ENCODE data around the gene ADGRG7.

The ADGRG7 gene, protein sequence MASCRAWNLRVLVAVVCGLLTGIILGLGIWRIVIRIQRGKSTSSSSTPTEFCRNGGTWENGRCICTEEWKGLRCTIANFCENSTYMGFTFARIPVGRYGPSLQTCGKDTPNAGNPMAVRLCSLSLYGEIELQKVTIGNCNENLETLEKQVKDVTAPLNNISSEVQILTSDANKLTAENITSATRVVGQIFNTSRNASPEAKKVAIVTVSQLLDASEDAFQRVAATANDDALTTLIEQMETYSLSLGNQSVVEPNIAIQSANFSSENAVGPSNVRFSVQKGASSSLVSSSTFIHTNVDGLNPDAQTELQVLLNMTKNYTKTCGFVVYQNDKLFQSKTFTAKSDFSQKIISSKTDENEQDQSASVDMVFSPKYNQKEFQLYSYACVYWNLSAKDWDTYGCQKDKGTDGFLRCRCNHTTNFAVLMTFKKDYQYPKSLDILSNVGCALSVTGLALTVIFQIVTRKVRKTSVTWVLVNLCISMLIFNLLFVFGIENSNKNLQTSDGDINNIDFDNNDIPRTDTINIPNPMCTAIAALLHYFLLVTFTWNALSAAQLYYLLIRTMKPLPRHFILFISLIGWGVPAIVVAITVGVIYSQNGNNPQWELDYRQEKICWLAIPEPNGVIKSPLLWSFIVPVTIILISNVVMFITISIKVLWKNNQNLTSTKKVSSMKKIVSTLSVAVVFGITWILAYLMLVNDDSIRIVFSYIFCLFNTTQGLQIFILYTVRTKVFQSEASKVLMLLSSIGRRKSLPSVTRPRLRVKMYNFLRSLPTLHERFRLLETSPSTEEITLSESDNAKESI
- total RNA-seq = 0 reads per million in 3 donors

DNA sequence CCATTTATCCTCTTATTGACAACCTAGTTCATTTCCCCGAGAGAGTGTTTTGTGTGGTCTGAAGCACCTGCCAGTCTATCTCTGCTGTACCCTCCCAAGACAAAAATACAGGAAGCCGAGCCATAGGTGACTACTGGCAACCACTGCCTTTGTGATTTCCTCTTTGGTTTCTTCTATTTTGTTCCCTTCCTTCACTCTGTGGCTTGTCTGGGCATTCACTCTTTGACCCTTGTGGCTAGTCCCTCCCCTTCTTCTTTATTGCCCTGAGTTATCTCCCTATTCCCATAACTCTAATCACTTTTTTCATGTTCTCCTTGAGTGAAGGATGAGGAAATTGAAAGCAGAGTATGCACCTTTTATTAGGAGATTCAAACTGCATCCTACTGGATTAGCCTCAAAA lies at the start of gene ADGRG7:
ADGRG7 (plus strand) TSS at position 297 of the 400 bp plus-strand sequence. CDS start 256 bp downstream, outside the sequence.
- no peak for DNase-seq
- Histone ChIP-seq H3K27ac (ENCODE audit: insufficient read depth, low read length, poor library complexity, severe bottlenecking) (no peak within 1 kb of the TSS), H3K4me3 (ENCODE audit: insufficient read depth, low read depth, low read length, poor library complexity, severe bottlenecking) (no peak within 1 kb of the TSS), H3K9me3 (ENCODE audit: control insufficient read depth, low read length) (no peaks in the 10 kb centered on the region), H3K36me3 (ENCODE audit: control insufficient read depth, insufficient read depth, low read length) (no peaks in the 10 kb centered on the region), H3K4me1 (ENCODE audit: control insufficient read depth, insufficient read depth, low read length, poor library complexity, severe bottlenecking) (no peaks in the 10 kb centered on the region), H3K27me3 (replicated peaks; ENCODE audit: control insufficient read depth, insufficient read depth, low read length, poor library complexity, severe bottlenecking) (no peaks in the 10 kb centered on the region)

DNA sequence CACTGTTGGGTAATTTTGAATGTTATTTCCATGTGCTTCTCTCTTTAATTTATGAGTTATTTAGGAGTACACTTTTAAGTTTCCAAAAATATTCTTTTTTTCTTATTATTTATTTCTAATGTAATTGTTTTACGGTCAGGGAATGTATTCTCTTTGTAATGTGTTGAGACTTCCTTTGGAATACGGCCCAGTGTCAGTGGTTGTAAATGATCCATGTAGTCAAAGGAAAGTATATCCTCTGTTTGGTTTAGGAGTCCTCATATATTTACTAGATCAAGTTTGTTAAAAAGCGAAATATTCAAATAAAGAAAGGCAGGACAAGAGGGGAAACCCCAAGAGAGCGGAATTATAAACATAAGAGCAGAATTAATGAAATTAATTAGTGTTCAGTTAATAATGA lies 49.0 kb upstream of the ADGRG7 start:
- Histone ChIP-seq H3K9me3 (ENCODE audit: control insufficient read depth, low read length) (no peaks in the 10 kb centered on the region), H3K4me1 (ENCODE audit: control insufficient read depth, insufficient read depth, low read length, poor library complexity, severe bottlenecking) (no peaks in the 10 kb centered on the region), H3K36me3 (ENCODE audit: control insufficient read depth, insufficient read depth, low read length) (no peaks in the 10 kb centered on the region), H3K27ac (ENCODE audit: insufficient read depth, low read length, poor library complexity, severe bottlenecking) (no peak overlapping the region), H3K27me3 (replicated peaks; ENCODE audit: control insufficient read depth, insufficient read depth, low read length, poor library complexity, severe bottlenecking) (no peaks in the 10 kb centered on the region), H3K4me3 (ENCODE audit: insufficient read depth, low read depth, low read length, poor library complexity, severe bottlenecking) (no peak overlapping the region)
- no peak for DNase-seq

DNA sequence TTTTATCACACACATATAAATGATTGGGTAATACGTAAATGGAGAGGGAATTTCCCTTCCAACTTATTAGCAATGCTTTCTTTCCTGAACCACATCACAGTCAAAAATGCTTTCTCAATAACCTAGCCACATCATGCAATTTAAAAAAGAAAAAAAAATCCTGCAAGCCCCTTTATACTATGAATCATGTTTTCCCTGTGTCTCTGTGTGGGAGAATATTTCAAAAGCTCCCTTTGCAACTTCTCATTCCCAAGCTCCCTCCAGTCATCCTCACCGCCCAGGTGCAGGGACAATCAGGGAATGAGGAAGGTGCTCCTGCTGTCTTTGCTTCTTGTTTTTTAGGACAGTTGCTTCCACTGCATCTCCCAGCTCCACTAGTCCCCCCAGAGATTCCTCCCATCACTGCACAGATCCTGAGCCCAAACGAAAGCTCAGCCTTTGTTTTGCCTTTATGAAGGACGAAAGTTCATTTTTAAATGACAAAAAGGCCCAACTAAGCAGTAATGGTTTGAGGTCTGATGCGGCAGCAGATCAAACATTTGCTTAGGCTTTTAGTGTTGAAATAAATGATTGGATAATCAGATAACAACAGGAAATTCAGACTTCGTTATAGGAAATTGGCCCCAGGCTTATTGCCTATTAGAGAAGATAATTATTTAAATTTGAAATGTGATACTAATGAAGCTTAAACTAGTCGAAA lies 47.8 kb upstream of the ADGRG7 start:
- H3K9me3 ChIP-seq (ENCODE audit: control insufficient read depth, low read length) = no peaks in the 10 kb centered on the region
- H3K4me3 ChIP-seq (ENCODE audit: insufficient read depth, low read depth, low read length, poor library complexity, severe bottlenecking) = no peak overlapping the region
- H3K36me3 ChIP-seq (ENCODE audit: control insufficient read depth, insufficient read depth, low read length) = no peaks in the 10 kb centered on the region

DNA sequence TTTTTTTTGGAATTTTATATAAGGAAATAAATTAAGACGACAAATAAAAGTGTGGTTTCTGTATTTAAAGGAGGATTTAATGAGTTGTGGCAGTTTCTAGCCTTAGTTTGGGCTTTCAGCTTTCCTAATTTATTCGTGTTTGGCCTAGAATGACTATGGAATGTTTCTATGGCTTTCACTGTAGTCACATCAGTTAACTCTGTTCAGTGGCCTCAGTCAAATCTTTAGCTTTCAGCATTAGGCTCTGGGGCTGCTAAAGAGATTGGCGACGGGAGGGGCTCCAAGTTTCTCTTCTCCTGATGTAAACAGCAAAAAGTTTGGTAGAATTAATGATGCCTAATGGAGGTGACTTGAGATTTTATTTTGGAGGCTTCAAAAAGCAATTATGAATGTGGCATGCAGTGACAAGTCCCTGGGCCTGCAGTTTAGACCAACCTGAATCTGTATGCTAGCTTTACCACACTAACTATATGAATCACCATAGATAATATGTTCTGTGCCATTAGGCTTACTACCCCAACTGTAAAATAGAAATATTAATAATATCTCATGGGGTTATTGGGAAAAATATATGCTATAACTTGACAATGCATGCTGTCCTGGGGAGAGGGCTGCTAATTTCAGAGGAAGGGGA lies 47.1 kb upstream of the ADGRG7 start:
- Histone ChIP-seq H3K27ac (ENCODE audit: insufficient read depth, low read length, poor library complexity, severe bottlenecking) (no peak overlapping the region), H3K4me1 (ENCODE audit: control insufficient read depth, insufficient read depth, low read length, poor library complexity, severe bottlenecking) (no peaks in the 10 kb centered on the region), H3K9me3 (ENCODE audit: control insufficient read depth, low read length) (no peaks in the 10 kb centered on the region), H3K27me3 (replicated peaks; ENCODE audit: control insufficient read depth, insufficient read depth, low read length, poor library complexity, severe bottlenecking) (no peaks in the 10 kb centered on the region), H3K36me3 (ENCODE audit: control insufficient read depth, insufficient read depth, low read length) (no peaks in the 10 kb centered on the region), H3K4me3 (ENCODE audit: insufficient read depth, low read depth, low read length, poor library complexity, severe bottlenecking) (no peak overlapping the region)
- DNase-seq = no peak

More for the DNA sequence above, 47.8 kb upstream of the ADGRG7 start:
- DNase-seq = no peak
- Histone ChIP-seq H3K27me3 (replicated peaks; ENCODE audit: control insufficient read depth, insufficient read depth, low read length, poor library complexity, severe bottlenecking) (no peaks in the 10 kb centered on the region), H3K4me1 (ENCODE audit: control insufficient read depth, insufficient read depth, low read length, poor library complexity, severe bottlenecking) (no peaks in the 10 kb centered on the region), H3K27ac (ENCODE audit: insufficient read depth, low read length, poor library complexity, severe bottlenecking) (no peak overlapping the region)

DNA sequence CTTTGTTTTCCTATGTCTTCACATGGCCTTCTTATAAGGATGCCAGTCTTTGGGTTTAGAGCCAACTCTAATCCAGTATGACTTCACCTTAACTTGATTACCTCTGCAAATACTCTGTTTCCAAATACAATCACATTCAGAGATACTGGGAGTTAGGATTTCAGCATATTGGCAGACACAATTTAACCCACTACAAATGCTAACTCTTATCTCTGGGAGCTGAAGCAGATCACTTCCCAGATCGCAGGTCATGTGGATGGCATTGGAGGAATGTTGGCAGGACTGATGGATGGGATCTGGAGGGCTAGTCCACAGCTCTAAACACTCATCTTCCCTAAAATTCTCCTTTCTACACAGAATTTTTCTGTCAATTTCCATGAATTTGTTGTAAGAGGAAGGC lies 46.2 kb upstream of the ADGRG7 start:
- DNase-seq = no peak
- Histone ChIP-seq H3K4me3 (ENCODE audit: insufficient read depth, low read depth, low read length, poor library complexity, severe bottlenecking) (no peak overlapping the region), H3K36me3 (ENCODE audit: control insufficient read depth, insufficient read depth, low read length) (no peaks in the 10 kb centered on the region), H3K9me3 (ENCODE audit: control insufficient read depth, low read length) (no peaks in the 10 kb centered on the region), H3K27me3 (replicated peaks; ENCODE audit: control insufficient read depth, insufficient read depth, low read length, poor library complexity, severe bottlenecking) (no peaks in the 10 kb centered on the region), H3K4me1 (ENCODE audit: control insufficient read depth, insufficient read depth, low read length, poor library complexity, severe bottlenecking) (no peaks in the 10 kb centered on the region), H3K27ac (ENCODE audit: insufficient read depth, low read length, poor library complexity, severe bottlenecking) (no peak overlapping the region)

DNA sequence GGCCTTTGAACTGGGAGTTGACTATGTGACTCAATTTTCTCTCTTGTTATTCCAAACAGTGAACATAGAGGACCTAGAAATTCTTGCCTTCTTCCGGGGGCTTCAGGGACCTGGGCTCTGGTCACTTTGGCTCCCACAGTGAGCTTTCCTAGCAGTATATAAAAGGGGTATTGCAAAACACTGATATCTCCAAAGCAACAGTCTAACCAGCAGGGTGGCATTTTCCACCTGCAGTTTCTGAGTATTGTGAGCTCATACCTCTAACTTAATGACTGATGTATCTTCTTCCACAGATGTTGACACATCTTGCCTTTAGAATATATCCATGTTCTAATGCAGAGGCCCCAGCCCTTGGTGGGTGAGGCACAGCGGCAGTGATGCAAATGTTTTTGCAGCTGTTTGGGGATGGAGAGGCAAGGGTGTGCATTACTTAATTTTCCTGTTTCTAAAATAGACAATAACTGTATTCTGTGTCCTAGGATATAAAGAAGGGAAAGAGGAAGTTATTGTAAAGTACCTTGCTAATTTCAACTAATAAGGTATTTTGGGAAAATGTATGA lies 45.7 kb upstream of the ADGRG7 start:
- Histone ChIP-seq H3K4me3 (ENCODE audit: insufficient read depth, low read depth, low read length, poor library complexity, severe bottlenecking) (no peak overlapping the region), H3K36me3 (ENCODE audit: control insufficient read depth, insufficient read depth, low read length) (no peaks in the 10 kb centered on the region), H3K27me3 (replicated peaks; ENCODE audit: control insufficient read depth, insufficient read depth, low read length, poor library complexity, severe bottlenecking) (no peaks in the 10 kb centered on the region), H3K27ac (ENCODE audit: insufficient read depth, low read length, poor library complexity, severe bottlenecking) (no peak overlapping the region), H3K4me1 (ENCODE audit: control insufficient read depth, insufficient read depth, low read length, poor library complexity, severe bottlenecking) (no peaks in the 10 kb centered on the region), H3K9me3 (ENCODE audit: control insufficient read depth, low read length) (no peaks in the 10 kb centered on the region)
- no peak for DNase-seq

DNA sequence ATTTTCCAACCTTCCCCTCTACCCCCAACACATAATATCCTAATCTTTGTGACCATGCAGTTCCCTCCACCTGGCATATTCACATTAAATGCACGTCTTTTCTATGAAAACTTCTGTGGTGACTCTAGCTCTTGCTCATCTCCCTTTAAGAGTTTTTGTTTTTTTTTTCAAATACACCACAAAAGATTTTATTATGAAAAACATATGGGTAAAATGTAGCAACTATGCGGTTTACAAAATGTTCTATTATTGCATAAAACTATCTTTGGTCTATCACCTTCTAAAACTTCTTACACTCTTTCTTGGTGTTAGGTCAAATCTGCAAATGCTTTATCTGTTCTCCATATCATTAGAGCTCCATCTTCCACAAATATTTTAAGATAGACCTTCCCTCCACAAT lies 38.6 kb upstream of the ADGRG7 start:
- H3K27ac ChIP-seq (ENCODE audit: insufficient read depth, low read length, poor library complexity, severe bottlenecking) = no peak overlapping the region
- H3K27me3 ChIP-seq (replicated peaks; ENCODE audit: control insufficient read depth, insufficient read depth, low read length, poor library complexity, severe bottlenecking) = no peaks in the 10 kb centered on the region
- no peaks in the 10 kb centered on the region for H3K9me3 ChIP-seq (ENCODE audit: control insufficient read depth, low read length)
- no peak overlapping the region for H3K4me3 ChIP-seq (ENCODE audit: insufficient read depth, low read depth, low read length, poor library complexity, severe bottlenecking)
- H3K36me3 ChIP-seq (ENCODE audit: control insufficient read depth, insufficient read depth, low read length) = no peaks in the 10 kb centered on the region
- no peak for DNase-seq
- no peaks in the 10 kb centered on the region for H3K4me1 ChIP-seq (ENCODE audit: control insufficient read depth, insufficient read depth, low read length, poor library complexity, severe bottlenecking)

DNA sequence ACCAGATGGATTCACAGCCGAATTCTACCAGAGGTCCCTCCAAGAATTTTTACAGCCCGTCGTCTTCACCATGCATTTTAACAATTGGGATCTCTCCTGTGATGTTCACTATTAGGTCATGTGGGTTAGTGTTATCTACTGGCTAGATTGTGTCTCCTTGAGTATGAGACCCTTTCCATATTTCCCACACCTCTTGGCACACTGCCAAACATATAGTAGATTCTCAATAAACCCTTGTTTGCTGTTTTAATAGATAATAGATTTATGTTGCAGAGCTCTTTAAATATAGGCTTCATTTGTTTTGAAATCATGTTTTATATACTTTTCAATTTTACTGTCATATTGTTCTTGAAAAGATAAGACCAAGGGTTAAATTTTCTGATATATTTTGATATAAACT lies 34.9 kb upstream of the ADGRG7 start:
- Histone ChIP-seq H3K27ac (ENCODE audit: insufficient read depth, low read length, poor library complexity, severe bottlenecking) (no peak overlapping the region), H3K9me3 (ENCODE audit: control insufficient read depth, low read length) (no peaks in the 10 kb centered on the region), H3K27me3 (replicated peaks; ENCODE audit: control insufficient read depth, insufficient read depth, low read length, poor library complexity, severe bottlenecking) (no peaks in the 10 kb centered on the region), H3K36me3 (ENCODE audit: control insufficient read depth, insufficient read depth, low read length) (no peaks in the 10 kb centered on the region), H3K4me3 (ENCODE audit: insufficient read depth, low read depth, low read length, poor library complexity, severe bottlenecking) (no peak overlapping the region), H3K4me1 (ENCODE audit: control insufficient read depth, insufficient read depth, low read length, poor library complexity, severe bottlenecking) (no peaks in the 10 kb centered on the region)
- DNase-seq = no peak

DNA sequence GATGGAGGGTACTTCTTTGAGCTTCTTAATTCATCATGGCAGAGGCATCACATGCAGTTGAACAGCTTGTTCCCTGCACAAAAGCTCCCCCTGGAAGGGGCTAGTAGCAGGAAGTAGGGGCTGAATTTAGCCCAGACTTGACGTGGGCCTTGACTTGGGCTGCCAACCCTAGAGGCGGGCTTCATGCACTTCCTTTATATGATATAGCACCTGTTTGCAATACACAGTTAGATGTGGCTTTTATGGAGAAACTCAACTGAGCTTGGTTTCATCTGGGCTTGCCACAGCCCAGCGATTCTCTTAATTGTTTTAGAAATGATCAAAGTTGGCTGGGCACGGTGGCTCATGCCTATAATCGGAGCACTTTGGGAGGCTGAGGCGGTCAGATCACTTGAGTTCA lies 33.7 kb upstream of the ADGRG7 start:
- Histone ChIP-seq H3K27me3 (replicated peaks; ENCODE audit: control insufficient read depth, insufficient read depth, low read length, poor library complexity, severe bottlenecking) (no peaks in the 10 kb centered on the region), H3K9me3 (ENCODE audit: control insufficient read depth, low read length) (no peaks in the 10 kb centered on the region), H3K4me1 (ENCODE audit: control insufficient read depth, insufficient read depth, low read length, poor library complexity, severe bottlenecking) (no peaks in the 10 kb centered on the region), H3K36me3 (ENCODE audit: control insufficient read depth, insufficient read depth, low read length) (no peaks in the 10 kb centered on the region), H3K27ac (ENCODE audit: insufficient read depth, low read length, poor library complexity, severe bottlenecking) (no peak overlapping the region), H3K4me3 (ENCODE audit: insufficient read depth, low read depth, low read length, poor library complexity, severe bottlenecking) (no peak overlapping the region)
- no peak for DNase-seq

All from effector memory CD4-positive, alpha-beta T cell (primary cell).